Breast epithelium (tissue), 4 donors: ENCODE measurements around the gene AOPEP. TPM values are rescaled to one million over a fixed set of nuclear protein-coding genes. Genes with fewer than 3 reads are reported as not detected.

Experiments used
- DNase-seq, 2 donors: peaks; one replicate each; pipeline ENCODE4 v3.0.0-alpha.2; 2019; ENCODE audit warnings: low spot score in 2 of 2
- H3K27ac ChIP-seq, 2 donors: fragments of 200-600 bp; sonication (generic) in 1 of 2; one replicate each; pipeline ENCODE4 v1.5.1; 2016 to 2019; ENCODE audit warnings: mild to moderate bottlenecking in 1 of 2
- H3K27me3 ChIP-seq, 2 donors: fragments of 200-600 bp; sonication (generic) in 1 of 2; one replicate each; pipeline versions ENCODE4 v1.5.1 to v1.6.0; 2017 to 2019; ENCODE audit warnings: control low read depth in 1 of 2, mild to moderate bottlenecking in 1 of 2
- H3K36me3 ChIP-seq: fragments of 200-600 bp; one replicate; pipeline ENCODE4 v1.5.1; 2019
- H3K4me1 ChIP-seq, 2 donors: fragments of 200-600 bp; sonication (generic); one replicate each; pipeline ENCODE4 v1.5.1; 2016 to 2019; ENCODE audit warnings: control low read depth in 1 of 2
- H3K4me3 ChIP-seq, 3 donors: fragments of 200-600 bp; sonication (generic); 1 replicate in 2 of 3; 2 replicates in 1 of 3; pipeline ENCODE4 v1.5.1; 2016 to 2019; ENCODE audit warnings: mild to moderate bottlenecking in 3 of 3, moderate library complexity in 2 of 3
- H3K9me3 ChIP-seq, 2 donors: fragments of 200-600 bp; sonication (generic) in 1 of 2; one replicate each; pipeline ENCODE4 v1.5.1; 2016 to 2019; ENCODE audit warnings: control low read depth in 1 of 2
- CTCF ChIP-seq, 3 donors: fragments of 450-650 bp; IDR thresholded peaks; one replicate each; pipeline ENCODE4 v1.5.1; 2016 to 2017; ENCODE audit warnings: antibody characterized with exemption in 3 of 3, mild to moderate bottlenecking in 3 of 3, moderate library complexity in 3 of 3
- POLR2A ChIP-seq: fragments of 450-650 bp; IDR thresholded peaks from one replicate; pipeline ENCODE4 v1.6.1; 2016; ENCODE audit warnings: antibody characterized with exemption, mild to moderate bottlenecking, moderate library complexity
- POLR2AphosphoS5 ChIP-seq, 3 donors: sonication (generic); formaldehyde crosslinking; IDR thresholded peaks; one replicate each; pipeline ENCODE4 v1.6.1; 2017; ENCODE audit warnings: antibody characterized with exemption in 3 of 3
- intact Hi-C: fragments of 100-400 bp; cut with DNase I; formaldehyde crosslinking; loops from one replicate; pipeline ENCODE4 v1.15.1; 2023; ENCODE audit warnings: low total_unique reads
- total RNA-seq, 3 donors: library from RNA; depleted of rRNA; stranded (reverse); fragments of >200 nt; gene quantifications; one replicate each; pipeline ENCODE4 v1.1.0, GENCODE V29; 2016

The AOPEP gene
- total RNA-seq, 3 donors from 2014 or later: 15.5 to 94.1 (median 87.5) TPM

GRCh38 chr9:94993160-94993820, 266.8 kb downstream of the AOPEP start:
- Histone ChIP-seq H3K36me3 (no peaks in the 10 kb centered on the region), H3K4me1 (no peaks in the 10 kb centered on the region), H3K27ac (peak overlapping the region in 1 of 2 donors; percentile 70), H3K4me3 (no peak overlapping the region), H3K9me3 (no peaks in the 10 kb centered on the region), H3K27me3 (no peaks in the 10 kb centered on the region)
- no peak for DNase-seq
- intact Hi-C loops: no loop called here
- TF ChIP-seq POLR2A (no peak), POLR2AphosphoS5 (IDR thresholded peaks at IDR 0.05) (no peak), CTCF (IDR thresholded peaks at IDR 0.05) (no peak)

GRCh38 chr9:94993821-94994165, 267.3 kb downstream of the AOPEP start:
- no peaks in the 10 kb centered on the region for H3K27me3 ChIP-seq
- no peaks in the 10 kb centered on the region for H3K9me3 ChIP-seq
- H3K4me1 ChIP-seq: no peaks in the 10 kb centered on the region
- H3K4me3 ChIP-seq: no peak overlapping the region
- intact Hi-C loops: no loop called here
- no peaks in the 10 kb centered on the region for H3K36me3 ChIP-seq
- peak overlapping the region in 1 of 2 donors; percentile 70 for H3K27ac ChIP-seq
- TF ChIP-seq CTCF (IDR thresholded peaks at IDR 0.05) (no peak), POLR2AphosphoS5 (IDR thresholded peaks at IDR 0.05) (no peak), POLR2A (no peak)
- peak in 1 of 2 donors; percentile 51 for DNase-seq

- Histone ChIP-seq H3K27ac (peak overlapping the region; percentile 70 to 72), H3K36me3 (no peaks in the 10 kb centered on the region), H3K27me3 (no peaks in the 10 kb centered on the region), H3K4me3 (no peak overlapping the region), H3K4me1 (no peaks in the 10 kb centered on the region), H3K9me3 (no peaks in the 10 kb centered on the region)
- TF ChIP-seq CTCF (IDR thresholded peaks at IDR 0.05): no peak
- TF ChIP-seq POLR2AphosphoS5 (IDR thresholded peaks at IDR 0.05): no peak
- TF ChIP-seq POLR2A: no peak
- intact Hi-C loops: no loop called here
- no peak for DNase-seq
Measured at GRCh38 chr9:94995048-94995693, 268.7 kb downstream of the AOPEP start.

- TF ChIP-seq POLR2AphosphoS5 (IDR thresholded peaks at IDR 0.05) (no peak), POLR2A (no peak), CTCF (IDR thresholded peaks at IDR 0.05) (no peak)
- H3K36me3 ChIP-seq: no peaks in the 10 kb centered on the region
- intact Hi-C loops: no loop called here
- H3K4me3 ChIP-seq: no peak overlapping the region
- peak overlapping the region; percentile 70 to 72 for H3K27ac ChIP-seq
- H3K4me1 ChIP-seq: no peaks in the 10 kb centered on the region
- no peaks in the 10 kb centered on the region for H3K27me3 ChIP-seq
- no peaks in the 10 kb centered on the region for H3K9me3 ChIP-seq
- DNase-seq: no peak
Measured at GRCh38 chr9:94996641-94997040, 270.1 kb downstream of the AOPEP start.

- Histone ChIP-seq H3K4me1 (no peaks in the 10 kb centered on the region), H3K36me3 (no peaks in the 10 kb centered on the region), H3K27ac (no peak overlapping the region), H3K4me3 (no peak overlapping the region), H3K9me3 (no peaks in the 10 kb centered on the region), H3K27me3 (no peaks in the 10 kb centered on the region)
- intact Hi-C loops: no loop called here
- no peak for DNase-seq
- no peak for TF ChIP-seq POLR2AphosphoS5 (IDR thresholded peaks at IDR 0.05)
- TF ChIP-seq POLR2A: no peak
- no peak for TF ChIP-seq CTCF (IDR thresholded peaks at IDR 0.05)
Measured at GRCh38 chr9:94997727-94998126, 271.2 kb downstream of the AOPEP start.
